ENCODE data around the gene HIPK3. TPM values are rescaled to one million over a fixed set of nuclear protein-coding genes. Genes with fewer than 3 reads are reported as not detected.

The HIPK3 gene
- total RNA-seq, 6 donors from 2014 or later: 63.9 to 149 (median 133) TPM

DNA sequence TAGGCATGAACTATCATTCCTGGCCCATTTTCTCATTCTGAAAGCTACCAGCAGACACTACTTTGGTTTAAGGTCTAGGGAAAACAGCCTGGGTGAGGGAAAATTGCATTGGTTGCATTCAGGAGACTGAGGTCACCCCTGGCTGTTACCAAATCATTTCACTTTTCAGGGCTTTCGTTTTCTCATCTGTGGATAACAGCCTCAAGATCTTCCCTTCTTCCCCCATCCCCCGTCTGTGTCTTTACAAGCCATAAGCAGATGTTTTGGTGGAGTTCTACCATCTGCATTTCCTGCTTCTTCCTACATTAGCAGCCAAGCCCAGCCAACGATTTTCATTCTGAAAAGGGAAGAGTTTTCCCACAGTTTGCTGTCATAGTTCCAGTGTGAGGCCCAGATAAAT is 130.4 kb downstream of the HIPK3 start:
- ATAC-seq (ENCODE audit: low FRiP score in 2 of 2) (no peak), DNase-seq (no peak)
- Histone ChIP-seq H3K4me3 (no peak overlapping the region), H3K36me3 (no peaks in the 10 kb centered on the region), H3K4me1 (no peaks in the 10 kb centered on the region), H3K27me3 (no peaks in the 10 kb centered on the region), H3K9me3 (peaks cover 0 to 2% (median 0%) of the 10 kb centered on the region in 4 donors), H3K27ac (no peak overlapping the region)
- WGBS, 2 donors: 55 to 65% methylated on average over 3 of the region's 3 CpGs
- TF ChIP-seq, protein P1, sequence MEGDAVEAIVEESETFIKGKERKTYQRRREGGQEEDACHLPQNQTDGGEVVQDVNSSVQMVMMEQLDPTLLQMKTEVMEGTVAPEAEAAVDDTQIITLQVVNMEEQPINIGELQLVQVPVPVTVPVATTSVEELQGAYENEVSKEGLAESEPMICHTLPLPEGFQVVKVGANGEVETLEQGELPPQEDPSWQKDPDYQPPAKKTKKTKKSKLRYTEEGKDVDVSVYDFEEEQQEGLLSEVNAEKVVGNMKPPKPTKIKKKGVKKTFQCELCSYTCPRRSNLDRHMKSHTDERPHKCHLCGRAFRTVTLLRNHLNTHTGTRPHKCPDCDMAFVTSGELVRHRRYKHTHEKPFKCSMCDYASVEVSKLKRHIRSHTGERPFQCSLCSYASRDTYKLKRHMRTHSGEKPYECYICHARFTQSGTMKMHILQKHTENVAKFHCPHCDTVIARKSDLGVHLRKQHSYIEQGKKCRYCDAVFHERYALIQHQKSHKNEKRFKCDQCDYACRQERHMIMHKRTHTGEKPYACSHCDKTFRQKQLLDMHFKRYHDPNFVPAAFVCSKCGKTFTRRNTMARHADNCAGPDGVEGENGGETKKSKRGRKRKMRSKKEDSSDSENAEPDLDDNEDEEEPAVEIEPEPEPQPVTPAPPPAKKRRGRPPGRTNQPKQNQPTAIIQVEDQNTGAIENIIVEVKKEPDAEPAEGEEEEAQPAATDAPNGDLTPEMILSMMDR (IDR thresholded peaks at IDR 0.05): no peak
- no peak for TF ChIP-seq POLR2AphosphoS5 (IDR thresholded peaks at IDR 0.05)
- TF ChIP-seq EP300 (IDR thresholded peaks at IDR 0.05): no peak
- TF ChIP-seq POLR2A (IDR thresholded peaks at IDR 0.05): no peak

GRCh38 chr11:33387996-33388395 is 130.8 kb downstream of the HIPK3 start:
- 71 to 76% methylated on average over 5 of the region's 5 CpGs for whole genome bisulfite sequencing, 2 donors
- TF ChIP-seq EP300 (IDR thresholded peaks at IDR 0.05) (no peak), POLR2A (IDR thresholded peaks at IDR 0.05) (no peak), POLR2AphosphoS5 (IDR thresholded peaks at IDR 0.05) (no peak)
- TF ChIP-seq, protein P1 (IDR thresholded peaks at IDR 0.05): no peak
- Histone ChIP-seq H3K4me1 (no peaks in the 10 kb centered on the region), H3K27ac (no peak overlapping the region), H3K9me3 (peaks cover 0 to 2% (median 0%) of the 10 kb centered on the region in 4 donors), H3K36me3 (no peaks in the 10 kb centered on the region), H3K27me3 (no peaks in the 10 kb centered on the region), H3K4me3 (no peak overlapping the region)
- ATAC-seq (ENCODE audit: low FRiP score in 2 of 2): no peak
- DNase-seq: no peak

DNA sequence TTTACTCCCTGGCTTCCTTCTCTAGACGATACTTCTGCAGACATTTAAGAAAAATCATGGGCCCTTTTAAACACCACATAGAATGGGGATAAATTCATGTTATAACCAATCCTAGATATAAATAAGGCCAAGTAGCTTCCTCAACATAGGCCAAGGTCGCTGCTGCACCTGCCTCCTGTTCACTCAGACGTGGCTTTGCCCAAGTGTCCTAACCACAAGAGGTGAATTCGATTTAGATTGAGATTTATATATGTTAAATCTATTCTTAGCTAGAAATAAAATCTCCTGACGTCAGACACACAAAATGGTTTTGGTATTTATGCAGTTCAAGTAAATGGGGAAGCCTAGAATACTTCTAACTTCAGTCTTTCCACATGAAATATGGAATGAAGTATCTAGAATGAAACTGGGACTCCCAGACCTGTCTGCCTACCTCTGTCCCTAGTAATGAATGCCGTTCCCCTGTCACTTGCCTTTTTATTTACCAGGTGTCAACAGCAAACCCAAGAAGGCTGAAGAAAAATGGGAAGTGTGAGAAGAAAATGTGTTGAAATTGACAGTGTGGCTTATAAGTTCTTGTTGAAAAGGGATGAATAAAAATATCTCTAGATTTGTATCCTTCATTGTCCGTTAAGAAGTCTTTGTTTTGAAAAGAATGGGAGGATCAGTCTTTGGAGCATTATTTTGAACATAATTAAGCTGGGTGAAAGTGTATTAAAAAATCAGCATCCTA is 131.8 kb downstream of the HIPK3 start:
- no peak for TF ChIP-seq EP300 (IDR thresholded peaks at IDR 0.05)
- TF ChIP-seq POLR2AphosphoS5 (IDR thresholded peaks at IDR 0.05): no peak
- TF ChIP-seq, protein P1 (IDR thresholded peaks at IDR 0.05): no peak
- no peak for TF ChIP-seq POLR2A (IDR thresholded peaks at IDR 0.05)
- DNase-seq (no peak), ATAC-seq (ENCODE audit: low FRiP score in 2 of 2) (no peak)
- Histone ChIP-seq H3K4me1 (no peaks in the 10 kb centered on the region), H3K4me3 (no peak overlapping the region), H3K27me3 (no peaks in the 10 kb centered on the region), H3K27ac (no peak overlapping the region), H3K9me3 (peaks cover 0 to 2% (median 0%) of the 10 kb centered on the region in 4 donors), H3K36me3 (no peaks in the 10 kb centered on the region)
- 70 to 76% methylated on average over 7 of the region's 7 CpGs for WGBS, 2 donors

DNA sequence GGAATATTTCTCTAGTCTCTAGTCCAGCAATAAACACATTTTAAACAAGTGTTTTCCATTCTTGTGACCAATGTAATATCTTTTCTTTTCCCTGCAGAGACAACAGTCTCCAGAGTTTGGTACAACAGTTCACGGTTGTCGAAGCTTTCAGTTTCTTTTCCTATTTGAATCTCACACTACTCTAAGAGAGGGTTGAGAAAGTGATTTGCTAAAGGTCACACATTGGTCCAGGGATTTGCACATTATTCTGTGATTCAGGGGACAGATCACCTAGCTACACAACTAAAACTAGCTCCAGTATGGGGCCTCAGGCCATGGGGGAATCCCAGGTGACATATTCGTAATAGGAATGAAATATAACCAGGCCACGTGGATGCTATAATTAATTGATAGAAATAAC is 132.5 kb downstream of the HIPK3 start:
- H3K9me3 ChIP-seq: peaks cover 0 to 2% (median 0%) of the 10 kb centered on the region in 4 donors
- DNase-seq (no peak), ATAC-seq (ENCODE audit: low FRiP score in 2 of 2) (no peak)
- no peaks in the 10 kb centered on the region for H3K4me1 ChIP-seq
- no peak for TF ChIP-seq POLR2AphosphoS5 (IDR thresholded peaks at IDR 0.05)
- TF ChIP-seq, protein P1 (IDR thresholded peaks at IDR 0.05): no peak
- no peak overlapping the region for H3K27ac ChIP-seq
- H3K4me3 ChIP-seq: no peak overlapping the region
- H3K36me3 ChIP-seq: no peaks in the 10 kb centered on the region
- 89 to 96% methylated on average over 4 of the region's 4 CpGs for WGBS, 2 donors
- no peaks in the 10 kb centered on the region for H3K27me3 ChIP-seq
